Dedifferentiated amniotic fluid mesenchymal stem cell (primary cell): ENCODE results near the gene KRT34.
"Not testable (repeated sequence)": the region's sequence is repeated elsewhere in the genome, so short reads cannot be mapped to it uniquely, and the experiment has no call there.

Experiments used
- DNase-seq: peaks from one replicate; pipeline ENCODE4 v3.0.0-alpha.2; 2016; ENCODE audit errors: extremely low spot score

KRT34 gene

GRCh38 chr17:41381943-41382342, at the start of gene KRT34:
KRT34 (minus strand) TSS chr17:41382306; CDS start chr17:41382246, 60 bp downstream.
- DNase-seq, result not testable (repeated sequence)

GRCh38 chr17:41430376-41430775, 48.3 kb upstream of the KRT34 start:
- not testable (repeated sequence) for DNase-seq

GRCh38 chr17:41429667-41430066, 47.6 kb upstream of the KRT34 start:
- DNase-seq, result no peak

GRCh38 chr17:41428591-41429291, 46.6 kb upstream of the KRT34 start:
- DNase-seq, result no peak

GRCh38 chr17:41424111-41424635, 42.1 kb upstream of the KRT34 start, which contains the start of gene KRT37:
KRT37 (minus strand) TSS chr17:41424585; CDS start chr17:41424523, 62 bp downstream.
- DNase-seq, result no peak

- not testable (repeated sequence) for DNase-seq
Measured at GRCh38 chr17:41422586-41422985, 40.5 kb upstream of the KRT34 start.

- no peak for DNase-seq
Measured at GRCh38 chr17:41421617-41422016, 39.5 kb upstream of the KRT34 start.

GRCh38 chr17:41421116-41421515, 39.0 kb upstream of the KRT34 start:
- DNase-seq, result no peak

- no peak for DNase-seq
Measured at GRCh38 chr17:41420134-41420533, 38.0 kb upstream of the KRT34 start.

- DNase-seq, result no peak
Measured at GRCh38 chr17:41419716-41420115, 37.6 kb upstream of the KRT34 start.

- no peak for DNase-seq
Measured at GRCh38 chr17:41418116-41418860, 36.2 kb upstream of the KRT34 start.

- no peak for DNase-seq
Measured at GRCh38 chr17:41417576-41418015, 35.5 kb upstream of the KRT34 start.

GRCh38 chr17:41417127-41417526, 35.0 kb upstream of the KRT34 start:
- no peak for DNase-seq

GRCh38 chr17:41416479-41416878, 34.4 kb upstream of the KRT34 start:
- no peak for DNase-seq

- DNase-seq, result no peak
Measured at GRCh38 chr17:41415833-41416335, 33.8 kb upstream of the KRT34 start.

GRCh38 chr17:41415411-41415810, 33.3 kb upstream of the KRT34 start:
- DNase-seq, result no peak

GRCh38 chr17:41413982-41414381, 31.9 kb upstream of the KRT34 start:
- DNase-seq, result no peak

- no peak for DNase-seq
Measured at GRCh38 chr17:41413353-41413957, 31.3 kb upstream of the KRT34 start.

GRCh38 chr17:41411072-41411840, 29.1 kb upstream of the KRT34 start:
- DNase-seq, result no peak

- no peak for DNase-seq
Measured at GRCh38 chr17:41407226-41407625, 25.1 kb upstream of the KRT34 start.

- no peak for DNase-seq
Measured at GRCh38 chr17:41406205-41406604, 24.1 kb upstream of the KRT34 start.
